HEK293 (cell line): ENCODE results near the gene POC5.

Source experiments
- AEBP2 ChIP-seq: fragments of 450-650 bp; formaldehyde crosslinking; IDR thresholded peaks from 2 replicates; pipeline ENCODE4 v1.5.1; 2016; ENCODE audit warnings: missing biosample characterization, missing genetic modification characterization, borderline replicate concordance
- FEZF1 ChIP-seq: fragments of 450-650 bp; formaldehyde crosslinking; IDR thresholded peaks from 2 replicates; pipeline ENCODE4 v1.5.1; 2016; ENCODE audit warnings: missing biosample characterization, missing genetic modification characterization
- KLF1 ChIP-seq: fragments of 450-650 bp; formaldehyde crosslinking; IDR thresholded peaks from 2 replicates; pipeline ENCODE4 v1.5.1; 2016; ENCODE audit warnings: missing biosample characterization, missing genetic modification characterization
- KLF8 ChIP-seq: fragments of 450-650 bp; formaldehyde crosslinking; IDR thresholded peaks from 2 replicates; pipeline ENCODE4 v1.5.1; 2016; ENCODE audit warnings: missing biosample characterization, missing genetic modification characterization
- PBX3 ChIP-seq: sonication (generic); formaldehyde crosslinking; IDR thresholded peaks from 2 replicates; pipeline ENCODE4 v1.8.1; 2022; ENCODE audit warnings: mild to moderate bottlenecking, moderate library complexity, missing genetic modification reagents
- PRDM6 ChIP-seq: fragments of 450-650 bp; formaldehyde crosslinking; IDR thresholded peaks from 2 replicates; pipeline ENCODE4 v1.5.1; 2017; ENCODE audit warnings: missing biosample characterization, missing genetic modification characterization
- SALL2 ChIP-seq: fragments of 450-650 bp; formaldehyde crosslinking; IDR thresholded peaks from 2 replicates; pipeline ENCODE4 v1.5.0; 2017; ENCODE audit warnings: missing biosample characterization, mild to moderate bottlenecking, missing genetic modification characterization, borderline replicate concordance
- SP3 ChIP-seq: fragments of 450-650 bp; formaldehyde crosslinking; IDR thresholded peaks from 2 replicates; pipeline ENCODE4 v1.5.1; 2016; ENCODE audit warnings: missing biosample characterization, missing genetic modification characterization
- ZBTB20 ChIP-seq: fragments of 450-650 bp; formaldehyde crosslinking; IDR thresholded peaks from 2 replicates; pipeline ENCODE4 v1.5.1; 2016; ENCODE audit warnings: missing biosample characterization, missing genetic modification characterization
- ZBTB7A ChIP-seq: fragments of 450-650 bp; formaldehyde crosslinking; IDR thresholded peaks from 2 replicates; pipeline ENCODE4 v1.5.1; 2016; ENCODE audit warnings: low read depth, missing biosample characterization, missing genetic modification characterization
- ZIC2 ChIP-seq: fragments of 450-650 bp; formaldehyde crosslinking; IDR thresholded peaks from 2 replicates; pipeline ENCODE4 v1.5.1; 2016; ENCODE audit warnings: missing biosample characterization, missing genetic modification characterization
- ZNF112 ChIP-seq: fragments of 450-650 bp; formaldehyde crosslinking; IDR thresholded peaks from 2 replicates; pipeline ENCODE4 v1.5.0; 2017; ENCODE audit warnings: missing biosample characterization, missing genetic modification characterization
- ZNF169 ChIP-seq: fragments of 450-650 bp; formaldehyde crosslinking; IDR thresholded peaks from 2 replicates; pipeline ENCODE4 v1.5.1; 2016; ENCODE audit warnings: missing biosample characterization, missing genetic modification characterization
- ZNF2 ChIP-seq: fragments of 450-650 bp; formaldehyde crosslinking; IDR thresholded peaks from 2 replicates; pipeline ENCODE4 v1.5.1; 2016; ENCODE audit warnings: missing biosample characterization, missing genetic modification characterization
- ZNF239 ChIP-seq: fragments of 450-650 bp; formaldehyde crosslinking; IDR thresholded peaks from 2 replicates; pipeline ENCODE4 v1.5.1; 2016; ENCODE audit warnings: missing biosample characterization, missing genetic modification characterization
- ZNF324 ChIP-seq: fragments of 450-650 bp; formaldehyde crosslinking; IDR thresholded peaks from 2 replicates; pipeline ENCODE4 v1.5.1; 2016; ENCODE audit warnings: missing biosample characterization, missing genetic modification characterization
- ZNF350 ChIP-seq: fragments of 450-650 bp; formaldehyde crosslinking; IDR thresholded peaks from 2 replicates; pipeline ENCODE4 v1.5.0; 2017; ENCODE audit warnings: missing biosample characterization, mild to moderate bottlenecking, missing genetic modification characterization
- ZNF518A ChIP-seq: fragments of 450-650 bp; formaldehyde crosslinking; conservative IDR thresholded peaks from 2 replicates; pipeline ENCODE4 v1.5.1; 2016; ENCODE audit warnings: low read depth, missing biosample characterization, missing genetic modification characterization
- ZNF530 ChIP-seq: fragments of 450-650 bp; formaldehyde crosslinking; IDR thresholded peaks from 2 replicates; pipeline ENCODE4 v1.5.1; 2016; ENCODE audit warnings: low read depth, missing biosample characterization, missing genetic modification characterization
- ZNF544 ChIP-seq: fragments of 450-650 bp; formaldehyde crosslinking; IDR thresholded peaks from 2 replicates; pipeline ENCODE4 v1.5.0; 2017; ENCODE audit warnings: missing biosample characterization, missing genetic modification characterization
- ZNF660 ChIP-seq: fragments of 450-650 bp; IDR thresholded peaks from 2 replicates; pipeline ENCODE4 v1.5.1; 2018; ENCODE audit warnings: missing biosample characterization, mild to moderate bottlenecking, missing genetic modification characterization
- ZNF701 ChIP-seq: fragments of 450-650 bp; formaldehyde crosslinking; IDR thresholded peaks from 2 replicates; pipeline ENCODE4 v1.5.1; 2016; ENCODE audit warnings: missing biosample characterization, missing genetic modification characterization
- ZNF704 ChIP-seq: fragments of 450-650 bp; formaldehyde crosslinking; IDR thresholded peaks from 2 replicates; pipeline ENCODE4 v1.5.1; 2016; ENCODE audit warnings: missing biosample characterization, missing genetic modification characterization
- ZNF768 ChIP-seq: fragments of 450-650 bp; formaldehyde crosslinking; IDR thresholded peaks from 2 replicates; pipeline ENCODE4 v1.5.1; 2018; ENCODE audit warnings: missing biosample characterization, mild to moderate bottlenecking, missing genetic modification characterization
- TF ChIP-seq, protein P1 (sequence below): fragments of 450-650 bp; formaldehyde crosslinking; IDR thresholded peaks from 2 replicates; pipeline ENCODE4 v1.5.1; 2016; ENCODE audit warnings: missing biosample characterization, missing genetic modification characterization, borderline replicate concordance

The POC5 gene

GRCh38 chr5:75717082-75717922 is at the start of gene POC5 (continued):
- no peak for TF ChIP-seq ZNF704 (tag by site-specific recombination)
- TF ChIP-seq ZNF112 (tag by site-specific recombination) = no peak
- 0 out of 2 replicates have a peak, but pooled peaks have one; percentile 29 for TF ChIP-seq KLF1 (tag by site-specific recombination)
- peak; percentile 71; the same call in 1 of the 2 replicates for TF ChIP-seq ZNF518A (tag by site-specific recombination)
- no peak for TF ChIP-seq ZNF660 (tag by site-specific recombination)
- TF ChIP-seq FEZF1 = no peak
- TF ChIP-seq, protein P1, sequence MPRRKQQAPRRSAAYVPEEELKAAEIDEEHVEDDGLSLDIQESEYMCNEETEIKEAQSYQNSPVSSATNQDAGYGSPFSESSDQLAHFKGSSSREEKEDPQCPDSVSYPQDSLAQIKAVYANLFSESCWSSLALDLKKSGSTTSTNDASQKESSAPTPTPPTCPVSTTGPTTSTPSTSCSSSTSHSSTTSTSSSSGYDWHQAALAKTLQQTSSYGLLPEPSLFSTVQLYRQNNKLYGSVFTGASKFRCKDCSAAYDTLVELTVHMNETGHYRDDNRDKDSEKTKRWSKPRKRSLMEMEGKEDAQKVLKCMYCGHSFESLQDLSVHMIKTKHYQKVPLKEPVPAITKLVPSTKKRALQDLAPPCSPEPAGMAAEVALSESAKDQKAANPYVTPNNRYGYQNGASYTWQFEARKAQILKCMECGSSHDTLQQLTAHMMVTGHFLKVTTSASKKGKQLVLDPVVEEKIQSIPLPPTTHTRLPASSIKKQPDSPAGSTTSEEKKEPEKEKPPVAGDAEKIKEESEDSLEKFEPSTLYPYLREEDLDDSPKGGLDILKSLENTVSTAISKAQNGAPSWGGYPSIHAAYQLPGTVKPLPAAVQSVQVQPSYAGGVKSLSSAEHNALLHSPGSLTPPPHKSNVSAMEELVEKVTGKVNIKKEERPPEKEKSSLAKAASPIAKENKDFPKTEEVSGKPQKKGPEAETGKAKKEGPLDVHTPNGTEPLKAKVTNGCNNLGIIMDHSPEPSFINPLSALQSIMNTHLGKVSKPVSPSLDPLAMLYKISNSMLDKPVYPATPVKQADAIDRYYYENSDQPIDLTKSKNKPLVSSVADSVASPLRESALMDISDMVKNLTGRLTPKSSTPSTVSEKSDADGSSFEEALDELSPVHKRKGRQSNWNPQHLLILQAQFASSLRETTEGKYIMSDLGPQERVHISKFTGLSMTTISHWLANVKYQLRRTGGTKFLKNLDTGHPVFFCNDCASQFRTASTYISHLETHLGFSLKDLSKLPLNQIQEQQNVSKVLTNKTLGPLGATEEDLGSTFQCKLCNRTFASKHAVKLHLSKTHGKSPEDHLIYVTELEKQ = peak; percentile 84
- no peak for TF ChIP-seq ZNF701
- TF ChIP-seq ZNF530 = no peak
- 0 out of 2 replicates have a peak, but pooled peaks have one; percentile 39 for TF ChIP-seq ZIC2 (tag by site-specific recombination)
- TF ChIP-seq AEBP2 (tag by site-specific recombination) = no peak
- no peak for TF ChIP-seq SALL2 (tag by site-specific recombination)
- TF ChIP-seq ZNF768 (tag by site-specific recombination) = no peak
- TF ChIP-seq ZNF169 (tag by site-specific recombination) = no peak
- no peak; the same call in 1 of the 2 replicates for TF ChIP-seq ZNF324 (tag by site-specific recombination)
- no peak for TF ChIP-seq ZNF544 (tag by site-specific recombination)
- TF ChIP-seq ZBTB7A = no peak
- TF ChIP-seq ZNF350 (tag by site-specific recombination) = no peak
- peak; percentile 97 for TF ChIP-seq SP3 (tag by site-specific recombination)
- TF ChIP-seq ZNF2 (tag by site-specific recombination) = peak; percentile 90
- TF ChIP-seq KLF8 (tag by site-specific recombination) = peak; percentile 61
- no peak for TF ChIP-seq ZNF239 (tag by site-specific recombination)
- TF ChIP-seq PRDM6 (tag by site-specific recombination) = no peak
- no peak for TF ChIP-seq PBX3
- no peak for TF ChIP-seq ZBTB20 (tag by site-specific recombination)
